Left lung (tissue), 10 donors: ENCODE data around the gene NUMB. TPM values are rescaled to one million over a fixed set of nuclear protein-coding genes. Genes with fewer than 3 reads are reported as not detected.
A peak's percentile ranks its signal among the peaks of the same experiment; 100 is the strongest.

Experiments
- ATAC-seq: fragments of 200-7000 bp; cut with Tn5 transposase; one replicate; pipeline ENCODE4 v1.9.1; 2020; ENCODE audit warnings: moderate library complexity
- DNase-seq, 4 donors: peaks; one replicate each; pipeline ENCODE4 v3.0.0-alpha.2; 2013 to 2020
- H3K27ac ChIP-seq, 2 donors: fragments of 200-600 bp; sonication (generic) in 1 of 2; one replicate each; pipeline versions ENCODE4 v1.5.0 to v1.8.0; 2020 to 2021
- H3K27me3 ChIP-seq, 2 donors: fragments of 200-600 bp; sonication (generic) in 1 of 2; one replicate each; pipeline versions ENCODE4 v1.5.0 to v1.8.0; 2020 to 2021
- H3K36me3 ChIP-seq, 2 donors: fragments of 200-600 bp; sonication (generic) in 1 of 2; one replicate each; pipeline versions ENCODE4 v1.5.0 to v1.8.0; 2020 to 2021
- H3K4me1 ChIP-seq, 2 donors: fragments of 200-600 bp; one replicate each; pipeline ENCODE4 v1.8.0; 2021
- H3K4me3 ChIP-seq, 2 donors: fragments of 200-600 bp; sonication (generic) in 1 of 2; one replicate each; pipeline versions ENCODE4 v1.5.0 to v1.8.0; 2020 to 2021; ENCODE audit warnings: mild to moderate bottlenecking in 1 of 2
- H3K9me3 ChIP-seq, 2 donors: fragments of 200-600 bp; sonication (generic) in 1 of 2; one replicate each; pipeline versions ENCODE4 v1.5.0 to v1.8.0; 2020 to 2021
- intact Hi-C, 2 donors: fragments of 100-400 bp; cut with DNase I; formaldehyde crosslinking; loops; one replicate each; pipeline versions ENCODE4 v1.11.2 to v1.14.2; 2022
- polyA plus RNA-seq, 6 donors: library from polyadenylated mRNA; unstranded; fragments of 120-200 nt; gene quantifications; one replicate each; pipeline ENCODE4 v1.2.1, GENCODE V29; 2013; ENCODE audit not compliant: insufficient read length in 6 of 6
- total RNA-seq, 2 donors: library from RNA; stranded (reverse); fragmentation: NEBNext Ultra II Directional; extraction: Animal tissue kit (Norgen Biotek cat#: 25700); gene quantifications; one replicate each; pipeline ENCODE4 v1.2.1, GENCODE V29; 2021
- TF ChIP-seq, protein P1 (sequence below), 2 donors: fragments of 200-600 bp; sonication (generic) in 1 of 2; IDR thresholded peaks; one replicate each; pipeline versions ENCODE4 v1.5.0 to v1.8.0; 2021; ENCODE audit warnings: antibody characterized with exemption in 2 of 2
- donor health status: DM: no; HTN: yes; CAD: no.
- donor health status: DM: no; HTN: no; CAD: no.

The NUMB gene
- total and polyA plus RNA-seq, 8 donors: 91.0 to 121 (median 105) TPM

- TF ChIP-seq, protein P1, sequence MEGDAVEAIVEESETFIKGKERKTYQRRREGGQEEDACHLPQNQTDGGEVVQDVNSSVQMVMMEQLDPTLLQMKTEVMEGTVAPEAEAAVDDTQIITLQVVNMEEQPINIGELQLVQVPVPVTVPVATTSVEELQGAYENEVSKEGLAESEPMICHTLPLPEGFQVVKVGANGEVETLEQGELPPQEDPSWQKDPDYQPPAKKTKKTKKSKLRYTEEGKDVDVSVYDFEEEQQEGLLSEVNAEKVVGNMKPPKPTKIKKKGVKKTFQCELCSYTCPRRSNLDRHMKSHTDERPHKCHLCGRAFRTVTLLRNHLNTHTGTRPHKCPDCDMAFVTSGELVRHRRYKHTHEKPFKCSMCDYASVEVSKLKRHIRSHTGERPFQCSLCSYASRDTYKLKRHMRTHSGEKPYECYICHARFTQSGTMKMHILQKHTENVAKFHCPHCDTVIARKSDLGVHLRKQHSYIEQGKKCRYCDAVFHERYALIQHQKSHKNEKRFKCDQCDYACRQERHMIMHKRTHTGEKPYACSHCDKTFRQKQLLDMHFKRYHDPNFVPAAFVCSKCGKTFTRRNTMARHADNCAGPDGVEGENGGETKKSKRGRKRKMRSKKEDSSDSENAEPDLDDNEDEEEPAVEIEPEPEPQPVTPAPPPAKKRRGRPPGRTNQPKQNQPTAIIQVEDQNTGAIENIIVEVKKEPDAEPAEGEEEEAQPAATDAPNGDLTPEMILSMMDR (IDR thresholded peaks at IDR 0.05): no peak
- no peak for ATAC-seq
- intact Hi-C loops: no loop called here
- no peak for DNase-seq
- Histone ChIP-seq H3K27ac (no peak overlapping the region), H3K27me3 (no peaks in the 10 kb centered on the region), H3K4me1 (peaks cover 0 to 6% of the 10 kb centered on the region in 2 donors), H3K9me3 (no peaks in the 10 kb centered on the region), H3K36me3 (no peaks in the 10 kb centered on the region), H3K4me3 (no peak overlapping the region)
Measured at GRCh38 chr14:73437206-73437605, 21.1 kb downstream of the NUMB start.

DNA sequence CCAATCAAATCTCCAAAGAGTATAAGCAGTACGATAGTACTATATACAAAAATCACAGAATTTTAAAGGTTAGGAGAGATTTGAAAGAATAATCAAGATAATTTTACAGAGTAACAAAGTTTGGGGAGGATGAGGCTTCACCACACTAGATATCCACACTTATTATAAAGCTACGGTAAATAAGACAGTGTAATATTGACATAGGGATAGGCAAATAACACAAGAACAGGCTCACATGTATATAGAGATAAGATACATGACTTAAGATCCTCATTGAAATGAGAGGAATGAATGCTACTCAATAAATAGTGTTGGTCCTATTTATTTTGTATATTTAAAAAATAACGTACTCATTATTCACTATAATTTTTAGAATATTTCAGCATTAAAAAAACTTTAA is 26.2 kb downstream of the NUMB start:
- TF ChIP-seq, protein P1 (IDR thresholded peaks at IDR 0.05): no peak
- Histone ChIP-seq H3K27me3 (no peaks in the 10 kb centered on the region), H3K36me3 (no peaks in the 10 kb centered on the region), H3K4me1 (peaks cover 7 to 23% of the 10 kb centered on the region in 2 donors), H3K4me3 (no peak overlapping the region), H3K27ac (no peak overlapping the region), H3K9me3 (no peaks in the 10 kb centered on the region)
- DNase-seq: no peak
- no peak for ATAC-seq
- intact Hi-C loops: no loop called here

GRCh38 chr14:73428353-73428824 is 30.0 kb downstream of the NUMB start:
- Histone ChIP-seq H3K27ac (peak overlapping the region; percentile 67 to 74), H3K4me1 (peaks cover 16 to 59% of the 10 kb centered on the region in 2 donors), H3K4me3 (no peak overlapping the region), H3K27me3 (no peaks in the 10 kb centered on the region), H3K9me3 (no peaks in the 10 kb centered on the region), H3K36me3 (no peaks in the 10 kb centered on the region)
- ATAC-seq (peak; percentile 86), DNase-seq (peak in 3 of 4 donors; percentile 19 to 73 (median 49))
- intact Hi-C loops: no loop called here
- TF ChIP-seq, protein P1 (IDR thresholded peaks at IDR 0.05): no peak

- ATAC-seq: peak; percentile 17
- peak overlapping the region; percentile 67 to 74 for H3K27ac ChIP-seq
- H3K27me3 ChIP-seq: no peaks in the 10 kb centered on the region
- DNase-seq: no peak
- no peak overlapping the region for H3K4me3 ChIP-seq
- no peaks in the 10 kb centered on the region for H3K36me3 ChIP-seq
- H3K9me3 ChIP-seq: no peaks in the 10 kb centered on the region
- intact Hi-C loops: no loop called here
- TF ChIP-seq, protein P1 (IDR thresholded peaks at IDR 0.05): no peak
- peaks cover 16 to 63% of the 10 kb centered on the region in 2 donors for H3K4me1 ChIP-seq
Measured at GRCh38 chr14:73427516-73428264, 30.7 kb downstream of the NUMB start.

DNA sequence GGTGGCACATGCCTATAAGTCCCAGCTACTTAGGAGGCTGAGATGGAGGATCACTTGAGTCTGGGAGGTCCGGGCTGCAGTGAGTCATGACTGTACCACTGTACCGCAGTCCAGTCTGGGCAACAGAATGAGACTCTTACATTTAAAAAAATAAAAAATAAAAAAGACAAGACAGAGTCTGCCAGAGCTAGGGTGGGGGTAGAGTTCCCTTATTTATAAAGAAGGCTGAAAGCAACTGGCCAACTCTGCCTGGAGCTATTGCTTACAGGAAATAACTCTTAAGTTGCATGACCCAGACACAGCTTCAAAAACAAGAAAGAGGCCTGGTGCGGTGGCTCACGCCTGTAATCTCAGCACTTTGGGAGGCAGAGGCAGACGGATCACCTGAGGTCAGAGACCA is 31.5 kb downstream of the NUMB start:
- TF ChIP-seq, protein P1 (IDR thresholded peaks at IDR 0.05): no peak
- Histone ChIP-seq H3K9me3 (no peaks in the 10 kb centered on the region), H3K36me3 (peaks cover 0 to 5% of the 10 kb centered on the region in 2 donors), H3K27ac (peak overlapping the region; percentile 67 to 74), H3K4me3 (no peak overlapping the region), H3K4me1 (peaks cover 16 to 67% of the 10 kb centered on the region in 2 donors), H3K27me3 (no peaks in the 10 kb centered on the region)
- no peak for DNase-seq
- intact Hi-C loops: no loop called here
- ATAC-seq: peak; percentile 47
